Nephron (organoid): ENCODE results near the gene NRF1.

ENCODE experiments used
- H3K27ac Mint-ChIP-seq, 3 experiments: 2 replicates each; pipeline ENCODE4 v1.8.0; 2020; ENCODE audit warnings: mixed read lengths in 3 of 3, mild to moderate bottlenecking in 2 of 3, moderate library complexity in 1 of 3
- H3K27me3 Mint-ChIP-seq: 2 replicates; pipeline ENCODE4 v1.8.0; 2021; ENCODE audit warnings: low read depth, mild to moderate bottlenecking, moderate library complexity, mixed read lengths
- H3K36me3 Mint-ChIP-seq: 2 replicates; pipeline ENCODE4 v1.8.0; 2020; ENCODE audit warnings: low read depth, mixed read lengths
- H3K4me1 Mint-ChIP-seq: 2 replicates; pipeline ENCODE4 v1.8.0; 2020; ENCODE audit warnings: mixed read lengths
- H3K4me3 Mint-ChIP-seq, 3 experiments: 2 replicates each; pipeline ENCODE4 v1.8.0; 2020; ENCODE audit warnings: mild to moderate bottlenecking in 3 of 3, mixed read lengths in 3 of 3, moderate library complexity in 2 of 3
- H3K9me3 Mint-ChIP-seq: 2 replicates; pipeline ENCODE4 v1.8.0; 2020; ENCODE audit warnings: mixed read lengths
- TF ChIP-seq, protein P1 (sequence below), 3 experiments: fragments of 200-600 bp; sonication (generic); IDR thresholded peaks; one replicate each; pipeline ENCODE4 v1.5.0; 2021; ENCODE audit warnings: antibody characterized with exemption in 3 of 3; ENCODE audit not compliant: unreplicated experiment in 3 of 3

NRF1 gene

DNA sequence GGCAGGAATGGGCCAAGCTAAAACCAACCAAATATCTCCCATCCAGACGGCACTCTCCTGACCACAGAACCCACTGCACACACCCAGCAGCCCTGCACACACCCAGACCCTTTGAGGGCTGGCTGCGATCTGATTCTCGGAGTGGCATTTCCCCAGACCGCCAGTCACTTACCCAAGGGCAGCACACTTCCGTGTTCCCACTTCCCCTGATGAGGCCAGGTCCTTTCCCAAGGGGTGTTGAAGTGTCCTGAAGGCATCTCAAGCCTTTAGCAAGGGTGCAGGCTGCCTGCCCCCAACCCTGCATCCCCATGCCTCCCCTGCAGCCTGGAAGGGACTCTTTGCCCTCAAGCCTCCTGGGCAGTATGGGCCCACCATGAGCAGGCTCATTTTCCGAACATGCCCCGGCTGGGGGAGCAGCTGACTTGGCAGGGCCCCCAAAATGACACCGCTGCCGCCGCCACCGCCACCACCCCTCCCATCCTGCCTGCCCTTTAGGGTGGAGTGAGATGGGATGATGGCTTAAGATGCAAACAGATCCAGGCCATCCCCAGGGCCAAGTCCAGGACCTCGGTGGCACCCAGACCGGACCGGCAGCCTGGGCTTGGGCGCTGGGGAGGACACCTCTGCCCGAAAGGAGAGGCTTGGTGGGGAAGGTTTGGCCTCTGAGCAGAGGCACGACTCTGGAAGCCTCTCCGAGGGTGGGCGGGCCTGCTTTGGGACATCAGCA is 159.8 kb downstream of the NRF1 start:
- no peaks in the 10 kb centered on the region for H3K9me3 Mint-ChIP-seq
- peaks cover 33% of the 10 kb centered on the region for H3K27me3 Mint-ChIP-seq
- H3K27ac Mint-ChIP-seq, result no peak overlapping the region
- H3K36me3 Mint-ChIP-seq, result no peaks in the 10 kb centered on the region
- TF ChIP-seq, protein P1, sequence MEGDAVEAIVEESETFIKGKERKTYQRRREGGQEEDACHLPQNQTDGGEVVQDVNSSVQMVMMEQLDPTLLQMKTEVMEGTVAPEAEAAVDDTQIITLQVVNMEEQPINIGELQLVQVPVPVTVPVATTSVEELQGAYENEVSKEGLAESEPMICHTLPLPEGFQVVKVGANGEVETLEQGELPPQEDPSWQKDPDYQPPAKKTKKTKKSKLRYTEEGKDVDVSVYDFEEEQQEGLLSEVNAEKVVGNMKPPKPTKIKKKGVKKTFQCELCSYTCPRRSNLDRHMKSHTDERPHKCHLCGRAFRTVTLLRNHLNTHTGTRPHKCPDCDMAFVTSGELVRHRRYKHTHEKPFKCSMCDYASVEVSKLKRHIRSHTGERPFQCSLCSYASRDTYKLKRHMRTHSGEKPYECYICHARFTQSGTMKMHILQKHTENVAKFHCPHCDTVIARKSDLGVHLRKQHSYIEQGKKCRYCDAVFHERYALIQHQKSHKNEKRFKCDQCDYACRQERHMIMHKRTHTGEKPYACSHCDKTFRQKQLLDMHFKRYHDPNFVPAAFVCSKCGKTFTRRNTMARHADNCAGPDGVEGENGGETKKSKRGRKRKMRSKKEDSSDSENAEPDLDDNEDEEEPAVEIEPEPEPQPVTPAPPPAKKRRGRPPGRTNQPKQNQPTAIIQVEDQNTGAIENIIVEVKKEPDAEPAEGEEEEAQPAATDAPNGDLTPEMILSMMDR (IDR thresholded peaks at IDR 0.05; ENCODE audit: unreplicated experiment in 3 of 3), result no peak
- H3K4me1 Mint-ChIP-seq, result peaks cover 14% of the 10 kb centered on the region
- no peak overlapping the region for H3K4me3 Mint-ChIP-seq

DNA sequence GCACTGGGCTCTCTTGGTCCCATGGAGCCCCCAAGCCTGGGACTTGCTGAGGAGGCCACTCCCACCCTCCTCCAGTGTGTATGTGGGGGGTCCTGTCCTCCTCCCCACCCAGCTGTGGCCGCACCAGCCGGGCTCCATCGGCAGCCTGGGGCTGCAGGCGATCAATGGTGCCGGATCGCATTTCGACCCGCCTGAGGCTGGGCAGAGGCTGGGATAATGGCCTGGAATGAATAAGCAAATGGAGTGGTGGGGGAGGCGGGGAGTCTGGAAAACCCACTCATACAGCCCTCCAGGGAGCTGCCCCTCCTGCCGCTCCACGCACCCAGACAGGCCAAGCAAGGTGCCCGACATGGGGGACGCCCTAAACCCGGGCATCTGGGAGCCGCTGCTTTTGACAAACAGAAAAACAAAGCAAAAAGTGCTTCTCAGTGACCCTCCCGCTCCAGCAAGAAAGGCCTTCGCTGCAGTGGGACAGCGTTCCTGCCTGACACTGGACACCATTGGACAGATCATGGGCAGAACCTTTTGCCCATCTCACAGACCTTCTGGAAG is 160.5 kb downstream of the NRF1 start:
- Mint-ChIP-seq H3K9me3 (no peaks in the 10 kb centered on the region), H3K4me3 (no peak overlapping the region), H3K27me3 (peaks cover 39% of the 10 kb centered on the region), H3K27ac (no peak overlapping the region), H3K4me1 (peaks cover 14% of the 10 kb centered on the region), H3K36me3 (no peaks in the 10 kb centered on the region)
- TF ChIP-seq, protein P1 (IDR thresholded peaks at IDR 0.05; ENCODE audit: unreplicated experiment in 3 of 3), result no peak

DNA sequence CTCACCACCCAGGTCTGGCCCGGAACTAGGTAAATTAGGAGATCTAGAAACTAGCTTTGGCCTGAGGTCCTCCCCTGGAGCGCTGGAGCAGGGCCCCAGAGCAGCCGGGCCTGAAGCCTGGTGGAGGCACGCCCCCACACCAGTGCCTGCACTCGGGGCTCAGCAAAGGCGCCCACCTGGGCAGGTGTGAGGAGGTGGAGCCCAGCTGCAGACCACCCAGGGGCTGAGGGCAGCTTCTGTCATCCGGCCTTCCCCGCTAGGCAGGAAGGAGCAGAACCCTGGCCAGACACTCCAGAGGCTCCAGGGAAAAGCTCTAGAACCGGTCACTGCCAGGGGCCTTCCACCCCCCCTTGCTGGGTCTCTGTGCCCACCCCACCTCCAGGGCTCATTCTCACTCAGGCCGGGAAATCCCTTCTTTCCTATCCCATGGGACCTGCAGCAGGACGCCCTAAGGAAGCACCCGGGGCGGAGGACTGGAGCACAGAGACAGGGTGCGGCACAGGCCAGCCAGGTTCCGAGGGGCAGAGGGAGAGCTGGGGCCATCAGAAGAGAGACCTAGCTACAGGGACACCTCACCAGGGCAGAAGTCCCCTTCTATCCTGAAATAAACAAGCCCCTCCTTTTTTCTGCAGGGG is 161.2 kb downstream of the NRF1 start:
- Mint-ChIP-seq H3K9me3 (no peaks in the 10 kb centered on the region), H3K4me3 (no peak overlapping the region), H3K4me1 (peaks cover 14% of the 10 kb centered on the region), H3K27me3 (peaks cover 47% of the 10 kb centered on the region), H3K36me3 (no peaks in the 10 kb centered on the region), H3K27ac (no peak overlapping the region)
- TF ChIP-seq, protein P1 (IDR thresholded peaks at IDR 0.05; ENCODE audit: unreplicated experiment in 3 of 3), result no peak

GRCh38 chr7:129773328-129773731 is 161.8 kb downstream of the NRF1 start:
- Mint-ChIP-seq H3K27me3 (peaks cover 52% of the 10 kb centered on the region), H3K4me3 (no peak overlapping the region), H3K27ac (no peak overlapping the region), H3K4me1 (peaks cover 14% of the 10 kb centered on the region), H3K9me3 (no peaks in the 10 kb centered on the region), H3K36me3 (no peaks in the 10 kb centered on the region)
- TF ChIP-seq, protein P1 (IDR thresholded peaks at IDR 0.05; ENCODE audit: unreplicated experiment in 3 of 3), result no peak

DNA sequence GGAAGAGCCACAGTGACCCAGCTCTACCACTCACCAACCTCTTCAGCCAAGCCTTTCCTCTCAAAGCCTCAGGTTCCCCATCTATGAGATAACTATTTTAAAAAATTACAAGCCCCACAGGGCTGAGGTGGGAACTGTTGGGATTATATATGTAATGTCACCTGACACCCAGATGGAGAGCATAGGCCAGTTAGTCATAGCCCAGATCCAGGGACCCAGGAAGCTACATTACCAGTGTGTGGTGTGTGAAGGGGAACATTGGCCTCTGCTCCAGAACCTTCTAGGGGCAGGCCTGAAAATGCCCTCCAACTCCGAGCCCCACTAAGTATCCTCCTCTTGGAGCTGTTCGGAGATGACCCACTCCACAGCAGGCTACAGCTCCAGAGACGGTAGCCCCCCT is 162.4 kb downstream of the NRF1 start:
- H3K4me1 Mint-ChIP-seq, result peaks cover 10% of the 10 kb centered on the region

More for the DNA sequence above, 162.4 kb downstream of the NRF1 start:
- Mint-ChIP-seq H3K27ac (no peak overlapping the region), H3K9me3 (no peaks in the 10 kb centered on the region), H3K27me3 (peaks cover 54% of the 10 kb centered on the region), H3K4me3 (no peak overlapping the region), H3K36me3 (no peaks in the 10 kb centered on the region)
- TF ChIP-seq, protein P1 (IDR thresholded peaks at IDR 0.05; ENCODE audit: unreplicated experiment in 3 of 3), result no peak
